ENCODE measurements around the gene SLC35F3.

GRCh38 chr1:234040446-234041317 lies 136.2 kb downstream of the SLC35F3 start:
- TF ChIP-seq POLR2AphosphoS5 (IDR thresholded peaks at IDR 0.05; ENCODE audit: low read depth, low read length) (no peak), POLR2A (IDR thresholded peaks at IDR 0.05; ENCODE audit: low read depth, low read length) (no peak)
